GM18870 (cell line): ENCODE results near the gene CCDC85C.
"Not testable (repeated sequence)": the region's sequence is repeated elsewhere in the genome, so short reads cannot be mapped to it uniquely, and the experiment has no call there.

Experiments used
- ATAC-seq: cut with Tn5 transposase; IDR thresholded peaks from one replicate; pipeline ENCODE4 v1.9.1; 2021; ENCODE audit warnings: moderate library complexity; ENCODE audit not compliant: unreplicated experiment

The CCDC85C gene

GRCh38 chr14:99603471-99604277 is at the start of gene CCDC85C:
Gene CCDC85C (minus strand): TSS chr14:99604207. CDS start chr14:99603959, 248 bp downstream.
- ATAC-seq, result no peak

GRCh38 chr14:99651953-99652746 is 48.1 kb upstream of the CCDC85C start:
- no peak for ATAC-seq

GRCh38 chr14:99650189-99650588 is 46.2 kb upstream of the CCDC85C start:
- no peak for ATAC-seq

- no peak for ATAC-seq
These were observed 45.6 kb upstream of the CCDC85C start for GRCh38 chr14:99649643-99650042.

- no peak for ATAC-seq
These were observed 45.2 kb upstream of the CCDC85C start for GRCh38 chr14:99649219-99649618.

GRCh38 chr14:99648027-99648784 is 44.2 kb upstream of the CCDC85C start:
- ATAC-seq, result no peak

GRCh38 chr14:99647411-99647810 is 43.4 kb upstream of the CCDC85C start:
- no peak for ATAC-seq

GRCh38 chr14:99645545-99646505 is 41.8 kb upstream of the CCDC85C start:
- ATAC-seq, result no peak

GRCh38 chr14:99644723-99645544 is 40.9 kb upstream of the CCDC85C start, which contains the start of gene HHIPL1:
Gene HHIPL1 (plus strand): TSS chr14:99645129. CDS start chr14:99645208, 79 bp downstream.
- ATAC-seq, result no peak

- no peak for ATAC-seq
These were observed 40.1 kb upstream of the CCDC85C start for GRCh38 chr14:99644035-99644587.

- no peak for ATAC-seq
These were observed 39.3 kb upstream of the CCDC85C start for GRCh38 chr14:99643343-99643742.

GRCh38 chr14:99642771-99643170 is 38.8 kb upstream of the CCDC85C start:
- not testable (repeated sequence) for ATAC-seq

GRCh38 chr14:99637624-99638023 is 33.6 kb upstream of the CCDC85C start:
- ATAC-seq, result no peak

- no peak for ATAC-seq
These were observed 32.5 kb upstream of the CCDC85C start for GRCh38 chr14:99636487-99636886.

- ATAC-seq, result no peak
These were observed 31.1 kb upstream of the CCDC85C start for GRCh38 chr14:99635116-99635515.

GRCh38 chr14:99634443-99634842 is 30.4 kb upstream of the CCDC85C start:
- ATAC-seq, result no peak

GRCh38 chr14:99633918-99634317 is 29.9 kb upstream of the CCDC85C start:
- ATAC-seq, result no peak

GRCh38 chr14:99633141-99633540 is 29.1 kb upstream of the CCDC85C start:
- ATAC-seq, result no peak
